UCSD-AML1 (cell line): ENCODE data around the gene SEC16A.

Experiments used
- DNase-seq: peaks from one replicate; lab custom pipeline; 2025; ENCODE audit not compliant: unreplicated experiment; lab: John Stamatoyannopoulos, UW

The SEC16A gene

DNA sequence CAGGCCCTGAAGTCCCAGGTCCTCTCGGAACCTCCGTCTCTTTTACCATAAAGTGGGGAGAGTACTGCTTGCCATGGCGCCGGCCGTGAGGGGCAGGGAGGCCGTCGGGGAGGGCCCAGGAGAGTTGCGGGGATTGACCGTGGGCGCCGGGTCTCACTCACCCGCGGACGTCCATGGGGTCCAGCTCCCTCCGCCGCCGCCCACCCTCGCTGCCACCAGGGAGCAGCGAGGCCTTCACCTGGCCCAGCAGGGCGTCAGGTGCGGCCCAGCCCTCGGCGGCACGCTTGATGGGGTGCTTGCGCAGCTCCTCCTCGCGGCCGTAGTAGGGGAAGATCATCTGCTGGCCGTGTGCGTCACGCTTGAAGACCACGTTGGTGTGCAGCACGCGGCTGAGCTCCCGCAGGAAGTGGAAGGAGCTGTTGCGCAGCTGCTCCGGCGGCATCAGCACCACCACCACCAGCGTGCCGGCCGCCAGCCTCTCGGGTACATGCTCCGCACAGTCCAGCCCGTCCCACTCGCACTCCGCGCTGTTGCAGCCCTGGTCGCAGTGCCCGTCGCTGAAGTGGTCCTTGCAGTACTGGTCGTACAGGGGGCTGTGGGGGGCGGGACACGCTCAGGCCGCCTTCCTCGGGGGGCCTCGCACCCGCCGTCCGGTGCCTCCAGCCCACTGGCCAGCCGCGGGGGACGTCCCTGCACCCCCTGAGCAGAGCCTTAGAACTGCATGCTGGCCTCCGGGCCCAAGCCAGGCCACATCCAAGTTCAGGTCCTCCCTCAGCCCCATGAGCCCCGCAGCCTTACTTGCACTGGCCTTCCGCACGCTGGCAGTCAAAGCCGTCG is 21.9 kb upstream of the SEC16A start:
- no peak for DNase-seq

DNA sequence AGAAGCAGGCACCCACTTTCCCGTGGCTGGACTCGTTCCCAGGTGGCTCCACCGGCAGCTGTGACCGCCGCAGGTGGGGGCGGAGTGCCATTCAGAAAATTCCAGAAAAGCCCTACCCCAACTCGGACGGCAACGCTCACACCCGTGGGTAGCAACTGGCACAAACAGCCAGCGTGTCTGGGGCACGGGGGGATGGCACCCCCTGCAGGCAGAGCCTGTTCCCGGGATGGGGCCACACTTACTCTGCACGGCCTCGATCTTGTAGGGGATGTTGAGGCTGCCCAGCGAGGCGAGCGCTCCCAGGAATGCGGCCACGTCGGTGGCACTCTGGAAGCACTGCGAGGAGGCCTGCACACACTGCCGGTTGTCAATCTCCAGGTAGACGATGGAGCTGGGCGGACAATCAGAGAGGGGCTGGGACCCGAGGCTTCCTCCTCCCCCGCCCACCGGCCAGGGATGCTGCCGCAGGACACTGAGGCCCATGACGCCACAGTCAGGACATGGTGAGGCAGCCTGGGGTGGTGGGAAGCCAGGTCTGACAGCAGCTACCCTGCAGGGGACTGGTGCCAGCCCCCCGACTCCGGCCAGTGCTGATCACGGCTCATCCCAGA is 20.2 kb upstream of the SEC16A start:
- DNase-seq = no peak

DNA sequence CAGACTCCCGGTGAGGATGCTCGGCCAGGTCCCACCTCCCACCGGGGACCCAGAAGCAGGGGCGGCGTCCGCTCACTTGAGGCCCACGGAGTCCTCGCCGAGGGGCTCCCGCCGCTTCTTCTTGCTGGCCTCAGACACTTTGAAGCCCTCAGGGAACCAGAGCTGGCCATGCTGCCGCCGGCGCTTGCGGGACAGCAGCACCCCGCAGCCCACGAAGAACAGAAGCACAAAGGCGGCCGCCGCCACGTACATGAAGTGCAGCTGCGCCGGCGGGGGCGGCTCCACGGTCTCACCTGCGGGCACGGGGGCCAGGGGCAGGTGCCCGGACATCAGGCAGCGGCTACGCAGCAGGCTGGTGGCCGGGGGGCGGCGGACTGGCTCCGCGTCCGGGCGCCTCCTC is 19.4 kb upstream of the SEC16A start:
- DNase-seq = no peak

DNA sequence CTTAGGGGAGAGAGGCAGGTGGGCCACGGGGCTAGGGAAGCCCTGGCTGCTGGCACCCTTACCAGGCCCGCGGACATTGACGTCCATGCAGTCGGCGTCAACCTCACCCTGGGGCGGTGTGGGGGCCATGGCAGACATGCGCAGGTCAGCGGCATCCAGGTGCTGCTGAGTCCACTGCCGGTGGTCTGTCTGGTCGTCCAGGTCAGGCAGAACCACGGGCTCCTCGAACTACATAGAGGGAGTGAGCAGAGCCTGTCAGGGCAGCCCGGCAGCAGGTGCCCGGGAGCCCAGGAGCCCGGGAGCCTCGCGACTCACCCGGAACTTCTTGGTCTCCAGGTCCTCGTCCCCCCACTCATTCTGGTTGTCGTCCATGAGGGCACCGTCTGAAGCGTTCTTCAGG is 18.8 kb upstream of the SEC16A start:
- no peak for DNase-seq

DNA sequence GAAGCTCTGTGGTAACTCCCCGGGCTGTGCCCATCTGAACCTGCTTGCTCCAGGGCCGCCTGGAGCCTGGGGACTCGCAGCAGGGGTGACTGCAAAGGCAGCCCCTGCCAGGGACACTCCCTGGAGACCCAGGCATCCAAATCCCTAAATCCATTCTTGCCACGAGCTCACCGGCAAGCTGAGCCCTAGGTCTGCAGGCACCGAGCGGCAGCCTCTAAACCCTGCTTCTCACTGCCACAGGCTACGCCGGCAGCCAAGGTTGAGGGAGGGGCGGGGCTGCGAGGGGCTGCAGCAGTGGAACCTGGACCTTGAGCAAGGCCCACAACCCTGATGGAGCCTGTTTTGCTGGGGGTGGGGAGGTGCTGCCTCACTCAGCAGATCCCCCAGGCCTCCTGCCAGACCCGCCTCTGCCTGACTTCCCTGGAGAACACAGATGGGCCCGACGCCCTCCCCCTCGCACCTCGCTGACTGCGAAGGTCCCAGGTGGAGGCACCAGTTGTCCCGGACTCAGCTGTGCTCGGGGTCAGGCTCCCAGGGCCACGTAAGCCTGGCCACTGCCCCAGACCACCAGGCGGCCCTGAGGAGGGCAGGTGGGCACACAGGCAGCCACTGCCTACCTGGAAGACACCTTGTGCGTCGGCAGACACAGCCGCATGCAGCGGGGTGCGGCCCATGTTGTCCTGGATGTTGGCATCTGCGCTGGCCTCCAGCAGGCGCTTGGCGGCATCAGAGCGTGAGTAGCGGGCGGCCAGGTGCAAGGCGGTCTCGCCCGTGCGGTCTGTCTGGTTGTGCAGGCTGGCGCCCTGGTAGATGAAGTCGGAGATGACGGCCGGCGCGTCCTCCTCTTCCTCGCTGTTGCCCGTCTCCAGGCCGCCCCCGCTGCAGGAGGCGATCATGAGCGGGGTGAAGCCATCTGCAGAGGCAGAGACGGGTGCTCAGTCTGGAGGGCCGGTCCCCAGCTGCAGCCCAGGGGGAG is 17.4 kb upstream of the SEC16A start:
- DNase-seq = no peak

DNA sequence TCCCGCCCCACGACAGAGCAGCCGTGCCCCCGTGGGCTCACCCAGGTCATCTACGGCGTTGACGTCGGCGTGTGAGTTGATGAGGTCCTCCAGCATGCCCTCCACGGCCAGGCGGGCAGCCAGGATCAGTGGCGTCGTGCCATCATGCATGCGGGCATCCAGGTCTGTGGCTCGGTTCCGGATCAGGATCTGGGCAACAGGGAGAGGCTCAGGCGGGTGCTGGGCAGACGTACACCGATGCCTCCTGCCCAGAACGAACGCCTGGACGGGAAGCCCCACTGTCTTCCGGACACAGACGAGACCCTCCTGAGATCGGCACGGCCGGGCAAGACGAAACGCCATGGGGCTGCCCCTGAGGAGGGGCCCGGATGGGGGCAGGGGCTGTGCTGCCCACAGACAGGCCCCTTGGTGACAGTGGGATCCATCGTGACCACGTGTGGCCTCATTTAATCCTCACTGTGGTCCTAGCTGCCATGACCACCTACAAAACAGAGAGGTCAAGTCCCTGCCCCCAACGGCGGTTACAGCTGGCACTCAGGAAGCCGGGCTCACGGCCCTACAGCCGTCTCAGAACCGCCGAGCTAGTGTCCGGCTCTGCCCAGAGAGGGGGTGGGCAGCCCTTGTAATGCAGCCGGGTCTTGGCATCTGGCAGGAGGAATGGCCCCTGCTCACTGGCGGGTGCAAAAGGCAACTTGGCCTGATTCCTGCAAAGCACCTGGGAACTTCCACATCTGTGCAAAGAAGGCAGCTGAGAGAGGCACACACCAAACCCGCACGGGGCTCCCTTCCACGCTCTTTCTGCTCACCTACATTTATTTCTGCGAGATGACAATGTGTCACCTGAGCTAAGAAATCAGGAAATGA is 16.5 kb upstream of the SEC16A start:
- no peak for DNase-seq

DNA sequence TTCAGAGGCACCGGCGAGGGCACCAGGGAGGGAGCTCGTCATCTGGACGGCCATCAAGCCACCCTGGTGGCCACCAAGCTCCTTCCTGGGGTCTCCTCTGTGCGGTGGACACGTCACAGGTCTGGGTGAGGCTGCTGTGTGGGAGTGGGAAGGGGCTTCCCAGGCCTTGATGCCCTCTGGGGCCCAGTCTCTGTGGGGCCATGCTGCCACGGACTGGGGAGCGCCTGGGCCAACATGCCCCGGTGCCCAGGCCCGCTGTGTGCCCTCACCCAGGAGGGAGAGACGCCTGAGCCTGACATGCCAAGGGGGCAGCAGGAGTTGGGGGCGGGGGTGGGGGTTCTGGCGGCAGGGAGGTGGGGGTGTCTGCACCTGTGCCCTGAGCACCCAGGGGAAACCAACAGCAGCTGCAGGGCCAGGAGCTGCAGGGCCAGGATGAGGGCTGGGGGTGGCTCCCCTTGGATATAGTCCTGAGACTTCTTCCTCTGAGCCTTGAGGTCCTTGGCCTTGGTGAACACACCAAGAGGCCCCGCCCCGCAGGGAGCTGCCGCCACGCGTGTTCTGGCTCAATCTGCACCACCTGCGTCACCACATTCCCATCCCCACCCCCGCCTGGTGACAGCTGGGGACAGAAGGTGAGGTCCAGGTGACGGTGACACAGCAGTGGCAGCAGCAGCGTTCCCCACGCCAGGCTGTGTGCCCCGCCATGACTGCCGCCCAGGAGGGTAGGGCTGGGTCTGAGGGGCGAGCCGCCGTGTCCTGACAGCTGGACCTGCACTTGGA is 15.3 kb upstream of the SEC16A start:
- no peak for DNase-seq

DNA sequence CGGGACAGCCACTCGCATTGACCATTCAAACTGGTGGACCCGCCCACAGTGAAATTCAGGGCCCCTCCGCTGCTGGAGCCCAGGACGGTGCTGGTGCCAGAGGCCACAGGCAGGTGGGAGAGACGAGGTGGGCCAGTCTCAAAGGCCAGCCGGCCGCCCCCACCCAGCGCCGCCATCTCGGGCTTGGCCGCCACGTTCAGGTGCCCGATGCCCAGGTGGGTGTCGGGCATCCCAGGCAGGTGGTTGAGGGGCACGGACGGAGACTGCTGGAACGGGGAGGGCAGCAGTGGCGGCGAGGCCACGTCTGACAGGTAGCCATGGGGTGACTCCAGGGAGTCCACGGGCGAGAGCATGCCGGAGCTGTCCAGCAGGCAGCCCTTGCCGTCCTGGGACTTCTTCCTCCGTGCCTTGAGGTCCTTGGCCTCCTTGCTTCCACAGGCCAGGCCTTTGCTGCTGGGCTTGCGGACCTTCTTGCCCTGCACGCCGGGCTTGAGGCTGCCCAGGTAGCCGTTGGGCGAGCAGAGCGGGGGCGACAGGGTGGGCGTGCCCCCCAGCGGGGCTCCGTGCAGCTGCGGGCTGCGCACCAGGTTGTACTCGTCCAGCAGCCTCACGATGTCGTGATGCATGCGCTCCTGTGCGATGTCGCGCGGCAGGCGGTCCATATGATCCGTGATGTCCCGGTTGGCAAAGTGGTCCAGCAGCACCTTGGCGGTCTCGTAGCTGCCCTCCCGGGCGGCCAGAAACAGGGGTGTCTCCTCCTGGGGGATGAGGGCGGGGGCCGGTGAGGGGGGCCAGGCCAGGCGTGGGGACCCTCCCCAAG is 14.2 kb upstream of the SEC16A start:
- no peak for DNase-seq

DNA sequence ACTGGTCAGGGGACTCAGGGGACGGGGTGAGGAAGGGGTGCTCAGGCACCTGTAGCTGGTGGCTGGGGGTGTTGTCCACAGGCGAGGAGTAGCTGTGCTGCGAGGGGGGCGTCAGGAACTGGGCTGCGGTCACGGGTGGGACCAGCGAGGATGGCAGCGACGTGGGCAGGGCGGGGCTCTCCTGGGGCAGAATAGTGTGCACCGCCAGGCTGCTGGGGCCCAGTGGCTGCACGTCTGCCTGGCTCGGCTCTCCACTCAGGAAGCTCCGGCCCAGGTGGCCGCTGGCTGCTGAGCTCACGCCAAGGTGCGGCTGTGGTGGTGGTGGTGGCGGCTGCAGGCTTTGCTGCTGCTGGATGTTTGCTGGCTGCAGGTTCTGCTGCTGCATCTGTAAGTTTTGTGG is 13.3 kb upstream of the SEC16A start:
- no peak for DNase-seq

DNA sequence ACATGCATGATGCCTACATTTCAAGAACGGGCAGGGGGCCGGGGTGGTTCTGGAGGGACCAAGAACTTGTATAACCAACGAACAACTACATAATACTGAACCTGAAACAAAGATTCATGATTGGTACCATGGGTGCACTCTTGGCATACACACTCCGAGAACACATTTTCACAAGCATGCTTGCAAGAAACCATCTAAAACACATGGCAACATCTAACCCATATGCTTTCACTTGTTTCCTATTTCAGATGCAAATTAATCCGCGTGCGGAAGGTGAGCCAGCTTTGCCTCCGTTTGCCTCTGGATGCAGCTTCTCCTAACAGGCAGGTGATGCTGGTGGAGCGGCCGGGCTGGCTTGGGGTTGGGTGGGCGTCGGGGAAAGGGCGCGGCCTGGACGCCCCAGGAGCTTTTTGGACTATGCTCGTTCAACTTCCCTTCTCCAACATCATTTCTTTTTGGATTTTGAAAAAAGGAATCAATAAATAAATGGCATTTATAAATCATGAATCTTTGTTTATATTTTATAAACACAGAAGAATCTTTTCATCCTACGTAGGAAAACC is 12.5 kb upstream of the SEC16A start:
- DNase-seq = no peak

DNA sequence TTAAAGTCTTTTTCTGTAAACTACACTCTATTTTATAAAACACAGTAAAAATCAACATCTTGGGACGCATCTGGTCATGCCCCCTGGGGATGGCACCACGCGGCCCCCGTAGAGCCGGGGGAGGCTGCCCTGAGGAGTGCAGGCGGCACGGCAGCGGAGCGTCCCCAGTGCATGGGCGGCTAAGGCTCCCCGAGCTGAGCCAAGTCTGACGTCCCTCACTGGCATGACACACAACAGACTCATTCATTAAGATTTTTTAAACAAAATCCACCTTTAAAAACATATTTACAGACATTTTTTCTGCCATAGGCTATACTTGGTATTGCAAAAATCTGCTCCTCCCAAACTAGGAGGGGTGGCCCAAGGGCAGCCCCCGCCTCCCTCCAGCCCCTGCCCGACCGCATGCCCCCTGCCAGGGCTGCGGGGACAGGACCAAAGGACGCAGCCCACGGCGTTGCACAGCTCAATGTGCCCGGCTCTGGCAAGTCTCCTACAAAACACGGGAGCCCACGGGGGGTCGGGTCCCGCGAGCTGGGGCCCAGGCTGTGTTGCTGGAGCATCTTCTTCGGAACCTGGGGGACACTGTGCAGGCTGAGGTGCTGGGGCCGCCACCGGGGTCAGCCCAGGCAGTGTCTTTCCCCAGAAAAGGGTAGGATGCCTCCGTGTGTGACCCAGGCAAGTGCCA is 11.8 kb upstream of the SEC16A start:
- no peak for DNase-seq

DNA sequence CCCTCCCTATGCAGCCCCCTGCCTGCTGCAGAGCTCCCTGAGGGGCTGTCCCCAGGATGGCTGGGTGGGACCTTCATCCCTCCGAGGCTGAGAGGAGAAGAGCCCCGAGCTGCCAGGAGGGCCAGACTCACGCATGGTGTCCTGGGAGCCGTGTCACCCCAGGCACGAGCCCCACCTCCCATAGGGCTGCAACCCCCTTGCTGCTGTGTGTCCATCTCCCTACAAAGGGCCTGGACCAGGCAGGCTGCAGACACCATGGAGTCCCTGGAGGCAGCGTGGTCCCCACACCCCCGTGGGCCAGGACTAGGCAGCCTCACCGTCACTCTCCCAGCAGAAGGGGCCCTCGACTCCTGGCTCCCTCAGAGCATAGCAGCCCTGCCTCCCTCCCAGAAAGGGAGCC is 11.2 kb upstream of the SEC16A start:
- no peak for DNase-seq

DNA sequence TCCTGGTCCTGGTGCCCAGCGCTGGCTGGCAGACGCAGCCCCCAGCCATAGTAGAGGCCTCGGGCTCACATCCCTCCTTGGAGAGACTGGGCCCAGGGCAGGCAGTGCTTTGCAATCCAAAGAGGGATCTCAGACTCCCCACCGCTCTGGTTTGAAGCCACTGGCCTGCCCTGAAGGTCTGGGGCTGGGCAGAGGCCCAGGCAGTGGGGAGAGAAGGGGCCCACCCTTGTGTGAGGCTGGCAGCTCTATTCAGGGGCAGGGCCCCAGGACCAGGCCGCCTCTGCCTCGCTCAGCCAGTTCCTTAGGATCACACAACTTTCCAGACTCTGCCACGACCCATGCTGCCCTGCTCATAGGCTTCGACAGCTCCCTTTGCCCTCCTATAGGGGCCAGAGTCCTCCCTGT is 10.7 kb upstream of the SEC16A start:
- DNase-seq = no peak

DNA sequence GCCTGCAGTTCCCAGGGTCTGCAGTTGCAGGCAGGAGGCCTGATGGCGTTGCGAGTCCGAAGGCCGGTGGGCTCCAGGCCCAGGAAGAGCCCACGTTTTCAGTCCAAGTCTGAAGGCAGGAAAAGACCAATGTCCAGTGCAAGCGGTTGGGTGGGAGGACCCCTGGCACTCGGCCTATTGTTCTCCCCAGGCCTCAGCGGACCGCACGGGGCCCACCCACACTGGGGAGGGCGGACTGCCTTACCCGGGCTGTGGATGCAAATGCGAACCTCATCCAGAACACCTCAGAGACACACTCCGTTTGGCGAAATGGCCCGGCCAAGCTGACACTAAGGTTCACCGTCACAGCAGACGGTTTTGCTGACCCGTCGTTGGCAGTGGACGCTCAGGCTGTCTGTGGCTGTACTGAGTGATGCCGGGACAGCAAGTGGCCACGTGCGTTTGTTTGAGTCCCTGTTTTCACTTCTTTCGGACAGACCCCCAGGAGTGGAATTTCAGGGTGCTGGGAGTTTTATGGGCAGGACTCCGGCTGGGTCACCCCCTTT is 10.2 kb upstream of the SEC16A start:
- no peak for DNase-seq

DNA sequence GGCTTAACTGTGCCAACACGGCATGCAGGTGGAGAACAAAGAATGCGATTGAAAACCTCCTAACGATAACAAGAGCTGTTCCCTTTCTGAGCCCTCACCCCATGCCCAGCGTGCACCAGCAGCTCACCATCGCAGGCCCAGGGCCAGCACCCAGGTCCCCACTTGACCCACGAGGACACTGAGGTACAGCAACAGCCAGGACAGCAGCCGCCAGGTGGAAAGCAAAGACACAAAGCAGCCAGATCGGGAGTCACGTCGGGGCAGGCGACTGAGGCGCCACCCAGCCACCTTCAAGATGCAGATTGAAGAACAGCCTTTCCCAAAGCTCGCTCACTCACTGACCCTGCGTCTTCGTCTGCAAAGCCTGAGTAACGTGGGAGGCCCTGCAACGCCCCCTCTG is 6.9 kb upstream of the SEC16A start:
- DNase-seq = no peak

DNA sequence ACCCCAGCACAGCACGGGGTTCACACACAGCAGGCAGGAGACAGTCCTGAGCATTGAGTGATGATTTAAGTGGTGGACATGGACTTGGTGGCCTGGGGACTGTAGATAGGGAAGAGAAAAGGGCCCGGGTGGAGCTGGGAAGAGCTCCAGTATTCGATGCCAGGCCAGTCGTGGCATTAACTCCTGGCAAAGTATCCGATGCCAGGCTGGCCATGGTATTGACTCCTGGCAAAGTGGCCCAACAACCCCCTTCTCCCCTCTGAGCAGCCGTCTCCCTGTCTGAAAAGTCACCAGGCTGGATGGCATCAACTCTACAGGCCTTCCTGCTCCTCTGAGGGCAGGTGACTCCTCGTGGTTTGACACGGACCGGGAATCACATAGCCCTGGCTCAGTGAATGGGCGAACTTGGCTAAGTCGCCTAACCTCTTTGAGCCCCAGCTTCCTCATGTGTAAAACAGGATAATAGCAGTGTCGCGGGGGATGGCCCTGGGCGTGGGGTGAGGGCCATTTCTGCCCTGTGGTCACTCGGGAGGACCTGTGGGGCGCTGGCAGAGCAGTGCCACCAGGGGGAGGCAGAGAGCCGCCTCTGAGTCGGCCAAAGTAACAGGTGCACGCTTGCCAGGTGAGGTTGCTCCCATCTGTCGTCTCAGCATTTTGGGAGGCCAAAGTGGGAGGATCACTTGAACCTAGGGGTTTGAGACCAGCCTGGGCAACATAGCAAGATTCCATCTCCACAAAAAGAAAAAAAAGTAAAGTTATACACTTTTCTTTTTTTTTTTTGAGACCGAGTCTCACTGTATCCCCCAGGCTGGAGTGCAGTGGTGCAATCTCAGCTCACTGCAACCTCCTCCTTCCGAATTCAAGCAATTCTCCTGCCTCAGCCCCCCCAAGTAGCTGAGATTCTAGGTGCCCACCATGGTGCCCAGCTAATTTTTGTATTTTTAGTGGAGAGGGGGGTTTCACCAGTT is 5.7 kb upstream of the SEC16A start:
- DNase-seq = peak; percentile 65

DNA sequence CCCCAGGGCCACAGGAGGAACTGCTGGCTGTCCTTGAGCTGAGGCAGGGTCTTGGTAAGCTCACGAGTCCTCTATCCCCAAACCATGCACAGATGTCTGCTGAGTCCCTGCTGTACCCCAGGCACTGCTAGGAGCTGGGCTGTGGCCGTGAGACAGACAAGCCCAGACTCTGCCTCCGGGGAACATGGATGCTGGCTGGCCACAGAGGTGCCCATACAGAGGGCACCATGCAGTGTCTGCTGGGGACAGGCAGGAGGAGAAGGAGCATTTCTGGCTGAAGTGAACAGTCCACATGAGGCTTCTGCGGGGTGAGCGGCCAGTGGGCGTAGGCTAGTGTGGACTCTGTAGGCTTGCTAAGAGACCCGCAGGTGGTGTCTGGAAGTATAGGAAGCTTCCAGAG is 4.8 kb upstream of the SEC16A start:
- DNase-seq = no peak
